ENCODE results near the gene CCR8.

DNA sequence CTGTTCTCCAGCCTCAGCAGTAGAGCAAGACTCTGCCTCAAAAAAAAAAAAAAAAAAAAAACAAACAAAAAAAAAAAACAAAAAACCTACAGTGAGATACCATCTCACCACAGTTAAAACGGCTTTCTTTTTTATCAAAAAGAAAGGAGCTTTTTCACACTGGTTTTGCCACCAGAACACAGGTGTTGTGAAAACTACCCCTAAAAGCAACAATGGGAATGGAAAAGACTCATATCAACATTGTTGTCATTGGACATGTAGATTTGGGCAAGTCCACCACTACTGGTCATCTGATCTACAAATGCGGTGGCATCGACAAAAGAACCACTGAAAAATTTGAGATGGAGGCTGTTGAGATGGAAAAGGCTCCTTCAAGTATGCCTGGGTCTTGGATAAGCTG is 28.8 kb downstream of the CCR8 start:
- TF ChIP-seq, protein P1, sequence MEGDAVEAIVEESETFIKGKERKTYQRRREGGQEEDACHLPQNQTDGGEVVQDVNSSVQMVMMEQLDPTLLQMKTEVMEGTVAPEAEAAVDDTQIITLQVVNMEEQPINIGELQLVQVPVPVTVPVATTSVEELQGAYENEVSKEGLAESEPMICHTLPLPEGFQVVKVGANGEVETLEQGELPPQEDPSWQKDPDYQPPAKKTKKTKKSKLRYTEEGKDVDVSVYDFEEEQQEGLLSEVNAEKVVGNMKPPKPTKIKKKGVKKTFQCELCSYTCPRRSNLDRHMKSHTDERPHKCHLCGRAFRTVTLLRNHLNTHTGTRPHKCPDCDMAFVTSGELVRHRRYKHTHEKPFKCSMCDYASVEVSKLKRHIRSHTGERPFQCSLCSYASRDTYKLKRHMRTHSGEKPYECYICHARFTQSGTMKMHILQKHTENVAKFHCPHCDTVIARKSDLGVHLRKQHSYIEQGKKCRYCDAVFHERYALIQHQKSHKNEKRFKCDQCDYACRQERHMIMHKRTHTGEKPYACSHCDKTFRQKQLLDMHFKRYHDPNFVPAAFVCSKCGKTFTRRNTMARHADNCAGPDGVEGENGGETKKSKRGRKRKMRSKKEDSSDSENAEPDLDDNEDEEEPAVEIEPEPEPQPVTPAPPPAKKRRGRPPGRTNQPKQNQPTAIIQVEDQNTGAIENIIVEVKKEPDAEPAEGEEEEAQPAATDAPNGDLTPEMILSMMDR (IDR thresholded peaks at IDR 0.05): no peak
- TF ChIP-seq EZH2 (IDR thresholded peaks at IDR 0.05; ENCODE audit: borderline replicate concordance, insufficient read depth, low read depth, low read length, poor library complexity, severe bottlenecking): no peak

All from B cell (primary cell).